Measurements from ENCODE around the gene COPRS.
"Not testable (repeated sequence)": the region's sequence is repeated elsewhere in the genome, so short reads cannot be mapped to it uniquely, and the experiment has no call there.

The COPRS gene

DNA sequence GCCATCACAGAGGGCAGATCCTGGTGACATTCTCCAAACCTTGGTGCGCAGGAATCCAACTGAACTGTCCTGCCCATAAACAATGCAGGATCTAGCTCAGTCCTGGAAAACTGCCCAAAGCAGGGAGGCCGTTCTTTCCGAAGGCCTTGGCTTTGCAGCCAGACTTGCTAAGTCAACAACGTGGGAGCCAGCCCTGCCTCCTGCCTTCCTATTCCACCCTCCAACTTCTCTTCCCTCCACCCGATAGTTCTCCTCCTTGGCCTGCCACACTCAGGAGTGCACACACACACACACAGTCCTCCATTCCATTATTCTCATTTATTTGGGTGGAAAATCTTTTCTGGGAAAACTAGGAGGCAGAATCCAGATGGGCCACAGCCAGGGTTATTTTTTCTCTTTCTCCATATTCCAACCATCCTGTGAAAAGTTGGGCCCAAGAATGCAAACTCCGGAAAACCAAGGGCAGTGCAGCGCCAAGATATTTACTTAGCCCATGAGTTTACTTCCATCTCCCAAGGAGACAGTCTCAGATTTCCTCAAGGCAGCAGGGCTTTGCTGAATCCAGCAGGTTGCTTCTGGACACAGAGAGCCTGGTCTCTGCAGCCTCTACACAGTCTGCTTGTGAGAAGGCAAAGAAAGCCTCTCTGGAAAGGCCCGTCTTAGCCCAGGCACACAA, 15.8 kb downstream of the COPRS start:
- no peak for DNase-seq

DNA sequence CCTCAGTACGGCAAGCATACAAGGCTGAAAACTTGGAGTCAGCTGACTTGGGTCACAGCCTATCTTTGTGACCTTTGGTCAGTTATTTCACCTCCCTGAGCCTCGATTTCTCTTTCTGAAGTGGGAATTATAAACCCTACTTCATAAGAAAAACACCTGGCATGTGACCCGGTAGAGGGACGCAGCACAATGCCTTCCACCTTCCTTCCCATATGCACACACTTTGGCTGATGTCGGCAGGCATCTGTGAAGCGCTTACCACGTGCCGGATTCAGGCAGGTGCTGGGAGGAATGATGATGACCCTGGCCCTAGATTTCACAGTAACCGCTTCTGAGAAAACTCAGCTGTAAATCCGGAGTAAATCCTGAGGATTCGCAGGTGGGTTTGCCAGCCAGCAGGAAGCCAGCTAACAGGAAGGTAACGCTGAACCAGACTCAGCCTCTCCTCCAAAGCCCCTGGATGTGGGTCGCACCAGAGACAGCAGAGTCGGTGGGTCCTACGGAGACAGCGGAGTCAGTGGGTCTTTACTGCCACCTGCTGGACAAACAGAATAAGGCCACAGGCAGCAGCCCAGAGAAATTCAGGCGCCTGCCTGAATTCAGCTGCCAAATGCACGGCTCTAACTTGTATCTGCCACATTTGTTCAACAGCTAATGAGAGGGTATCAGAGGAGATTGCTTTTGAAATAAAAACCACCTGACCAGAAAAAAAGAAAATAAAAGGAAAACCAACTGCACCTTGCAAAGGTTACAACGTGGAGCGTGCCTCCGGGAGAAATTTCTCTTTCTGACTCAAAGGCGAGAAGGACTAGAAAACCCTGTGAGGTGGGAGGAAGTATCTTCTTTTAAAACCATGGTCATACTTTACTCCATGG, 16.6 kb downstream of the COPRS start:
- DNase-seq: peak; percentile 48

DNA sequence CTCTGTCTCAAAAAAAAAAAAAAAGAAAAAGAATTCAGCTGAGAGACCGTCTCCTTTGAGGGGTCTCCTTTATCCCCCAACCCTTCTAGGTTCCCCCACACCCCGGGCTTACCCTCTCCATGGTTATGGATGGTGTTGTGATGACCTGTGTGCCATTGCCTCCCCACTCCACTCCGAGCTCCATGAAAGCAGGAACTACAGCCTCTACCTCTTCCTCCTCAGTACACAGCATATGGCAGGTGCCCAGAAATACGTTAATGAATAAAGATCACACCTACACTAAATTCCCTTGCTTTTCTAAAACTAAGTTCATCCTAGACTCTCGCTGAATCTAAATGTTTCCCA, 17.2 kb downstream of the COPRS start:
- no peak for DNase-seq

DNA sequence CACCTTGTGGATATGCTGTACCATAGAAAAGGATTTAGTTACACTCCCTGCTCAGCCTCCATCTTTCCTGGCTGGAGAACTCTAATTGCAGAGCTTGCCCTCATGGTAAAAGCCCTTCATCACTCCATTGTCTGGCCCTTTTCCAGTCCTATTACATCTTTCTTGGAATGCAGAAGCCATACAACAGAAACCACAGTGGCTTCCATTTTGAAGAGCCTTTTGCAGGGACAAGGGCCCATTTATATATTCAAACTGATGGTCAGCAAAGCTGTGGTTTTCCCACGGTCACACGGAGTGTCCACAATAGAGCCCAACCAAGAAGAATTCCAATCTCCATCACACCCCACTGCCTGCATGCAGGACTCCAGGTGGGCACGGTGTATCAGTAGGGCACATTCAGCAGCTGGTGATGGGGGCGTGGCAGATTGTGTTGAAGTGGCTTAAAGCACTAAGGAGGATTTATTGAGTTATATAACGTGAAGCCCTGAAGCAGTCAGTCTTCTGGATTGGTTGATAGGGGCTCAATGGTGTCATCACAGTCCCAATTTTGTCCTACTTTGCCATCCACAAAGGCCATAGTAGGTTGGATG, 20.3 kb downstream of the COPRS start:
- no peak for DNase-seq

DNA sequence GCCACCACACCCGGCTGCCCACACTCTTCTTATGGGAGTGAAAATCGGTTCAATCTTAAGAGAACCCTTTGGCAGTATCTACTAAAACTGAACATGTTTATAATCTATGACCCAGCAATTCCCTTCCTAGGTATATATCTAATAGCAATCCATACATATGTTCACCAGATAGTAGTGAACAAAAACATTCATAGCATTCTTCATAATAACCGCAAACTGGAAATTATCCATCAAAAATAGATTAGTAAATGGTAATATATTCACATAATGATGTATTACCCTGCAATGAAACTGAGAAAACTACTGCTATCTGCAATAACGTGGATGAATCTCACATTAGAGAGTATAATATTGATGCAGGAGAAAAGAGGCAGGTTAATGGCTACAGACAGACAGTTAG, 23.1 kb downstream of the COPRS start:
- DNase-seq: no peak

DNA sequence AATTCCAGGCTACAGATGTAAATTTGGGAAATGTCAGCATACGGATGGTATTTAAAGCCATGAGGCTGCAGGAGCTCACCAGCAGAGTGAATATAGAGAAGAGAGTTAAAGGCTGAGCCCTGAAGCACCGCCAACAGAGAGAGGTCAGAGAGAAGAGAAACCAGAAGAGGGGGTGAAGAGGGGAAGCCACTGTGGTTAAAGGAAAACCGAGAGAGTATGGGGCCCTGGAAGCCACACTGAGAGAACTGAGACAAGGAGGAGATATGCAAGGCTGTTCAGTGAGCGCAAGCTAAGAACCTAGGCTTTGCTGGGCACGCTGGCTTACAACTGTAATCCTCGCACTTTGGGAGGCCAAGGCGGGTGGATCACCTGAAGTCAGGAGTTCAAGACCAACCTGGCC, 24.6 kb downstream of the COPRS start:
- DNase-seq: no peak

DNA sequence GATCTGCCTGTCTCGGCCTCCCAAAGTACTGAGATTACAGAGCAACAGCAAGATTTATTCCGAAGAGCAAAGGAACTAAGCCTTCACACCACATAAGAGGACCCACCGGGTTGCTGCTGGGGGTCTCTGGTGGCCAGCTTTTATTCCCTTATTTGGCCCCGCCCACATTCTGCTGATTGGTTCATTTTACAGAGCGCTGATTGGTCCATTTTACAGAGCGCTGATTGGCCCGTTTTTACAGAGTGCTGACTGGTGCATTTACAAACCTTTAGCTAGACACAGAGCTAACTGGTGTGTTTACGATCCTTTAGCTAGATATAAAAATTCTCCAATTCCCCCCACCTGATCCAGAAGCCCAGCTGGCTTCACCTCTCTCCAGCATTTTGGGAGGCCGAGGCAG, 26.3 kb downstream of the COPRS start:
- DNase-seq: no peak

DNA sequence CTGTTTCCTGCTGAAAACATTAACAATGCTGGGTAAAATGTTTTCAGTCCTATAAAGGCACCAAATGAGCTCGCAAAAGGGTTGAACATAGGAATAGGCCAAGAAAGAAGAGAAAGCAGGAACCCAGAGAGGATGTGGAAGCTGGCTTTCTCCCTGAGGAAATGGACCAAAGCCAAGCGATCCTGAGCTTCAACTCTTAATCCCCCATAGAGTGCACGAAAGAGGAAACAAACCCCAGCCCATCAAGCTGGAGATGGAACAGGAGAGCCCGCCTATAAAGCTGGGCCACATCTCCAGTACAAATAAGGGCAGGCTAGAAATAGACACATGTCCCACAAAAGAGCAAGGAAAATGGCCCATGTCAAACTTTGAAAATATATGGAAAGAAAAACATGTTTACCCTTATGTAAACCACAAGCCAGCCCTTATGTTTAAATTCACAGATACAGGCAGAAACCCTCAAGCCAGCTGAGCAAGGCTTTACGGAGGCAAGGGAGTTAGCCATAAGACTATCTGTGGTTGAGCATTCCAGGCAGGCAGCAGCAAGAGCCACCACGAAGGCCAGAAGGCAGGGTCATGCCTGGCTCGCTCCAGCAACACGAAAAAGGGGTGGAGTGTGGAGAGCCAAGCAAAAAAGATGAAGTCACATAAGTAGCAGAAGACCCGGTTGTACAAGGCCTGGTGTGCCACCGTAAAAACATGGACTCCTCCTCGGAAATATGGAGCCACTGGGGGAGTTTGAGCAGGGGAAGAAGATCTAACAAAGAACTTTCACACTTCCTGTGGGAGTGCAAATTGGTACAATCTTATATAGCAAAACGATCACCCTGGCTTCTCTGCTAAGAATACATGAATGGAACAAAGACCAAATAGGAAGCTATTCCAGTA, 27.8 kb downstream of the COPRS start:
- no peak for DNase-seq

DNA sequence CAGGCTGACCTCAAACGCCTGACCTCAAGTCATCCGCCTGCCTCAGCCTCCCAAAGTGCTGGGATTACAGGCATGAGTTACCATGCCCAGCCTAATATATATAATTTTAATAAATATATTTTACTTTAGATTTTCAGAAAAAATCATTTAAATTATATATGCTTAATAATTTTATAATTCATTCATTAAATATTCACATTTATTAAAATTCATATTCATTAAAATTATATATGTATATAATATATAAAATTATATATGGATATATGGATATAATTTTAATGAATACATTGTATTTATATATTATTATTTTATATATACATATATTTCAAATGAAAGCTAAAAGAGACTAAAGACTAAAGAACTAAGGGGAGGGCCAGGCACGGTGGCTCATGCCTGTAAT, 29.4 kb downstream of the COPRS start:
- DNase-seq: no peak

DNA sequence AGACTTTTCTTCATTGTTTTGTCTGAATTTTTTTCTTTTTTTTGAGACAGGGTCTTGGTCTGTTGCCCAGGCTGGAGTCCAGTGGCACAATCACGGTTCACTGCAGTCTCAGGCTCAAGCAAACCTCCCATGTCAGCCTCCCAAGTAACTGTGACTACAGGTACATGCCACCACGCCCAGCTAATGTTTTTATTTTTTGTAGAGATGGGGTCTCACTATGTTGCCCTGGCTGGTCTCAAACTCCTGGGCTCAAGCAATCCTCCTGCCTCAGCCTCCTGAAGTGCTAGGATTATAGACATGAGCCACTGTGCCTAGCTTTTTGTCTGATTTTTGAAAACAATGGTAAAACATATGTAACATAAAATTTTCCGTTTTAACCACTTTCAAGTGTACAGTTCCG, 30.1 kb downstream of the COPRS start:
- DNase-seq: not testable (repeated sequence)

DNA sequence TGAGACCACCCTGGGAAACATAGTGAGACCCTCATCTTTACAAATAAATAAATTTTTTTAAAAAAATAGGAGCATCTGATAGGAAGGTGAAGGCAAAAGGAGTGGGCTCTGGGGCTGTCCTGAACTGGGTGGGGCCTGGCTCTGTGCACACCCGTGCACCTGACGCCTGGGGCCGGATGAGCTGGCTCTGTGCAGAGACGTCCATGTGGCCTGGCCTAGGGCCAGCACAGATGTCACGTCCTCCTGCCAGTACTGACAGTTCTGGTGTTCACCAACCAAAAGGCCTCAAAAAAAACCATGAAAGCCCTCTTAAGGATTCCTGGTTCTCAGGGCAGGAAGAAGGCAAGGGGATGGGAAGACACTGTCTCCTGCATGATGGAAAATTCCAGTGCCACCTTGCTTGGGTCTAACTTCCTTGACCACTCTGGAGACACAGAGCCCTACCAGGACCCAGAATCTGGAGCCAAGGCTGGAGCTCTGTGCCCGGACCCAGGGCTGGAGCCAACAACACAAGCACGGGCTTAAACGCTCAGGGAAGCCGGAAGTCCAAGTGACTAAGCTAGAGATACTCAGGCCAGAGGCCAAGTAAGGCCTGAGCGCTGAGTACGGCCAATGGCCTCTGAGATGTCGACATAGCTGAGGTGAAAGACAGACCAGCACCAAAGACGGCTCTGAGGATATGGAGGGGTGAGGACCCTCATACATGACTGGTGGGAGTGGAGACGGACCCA, 32.9 kb downstream of the COPRS start:
- DNase-seq: no peak

DNA sequence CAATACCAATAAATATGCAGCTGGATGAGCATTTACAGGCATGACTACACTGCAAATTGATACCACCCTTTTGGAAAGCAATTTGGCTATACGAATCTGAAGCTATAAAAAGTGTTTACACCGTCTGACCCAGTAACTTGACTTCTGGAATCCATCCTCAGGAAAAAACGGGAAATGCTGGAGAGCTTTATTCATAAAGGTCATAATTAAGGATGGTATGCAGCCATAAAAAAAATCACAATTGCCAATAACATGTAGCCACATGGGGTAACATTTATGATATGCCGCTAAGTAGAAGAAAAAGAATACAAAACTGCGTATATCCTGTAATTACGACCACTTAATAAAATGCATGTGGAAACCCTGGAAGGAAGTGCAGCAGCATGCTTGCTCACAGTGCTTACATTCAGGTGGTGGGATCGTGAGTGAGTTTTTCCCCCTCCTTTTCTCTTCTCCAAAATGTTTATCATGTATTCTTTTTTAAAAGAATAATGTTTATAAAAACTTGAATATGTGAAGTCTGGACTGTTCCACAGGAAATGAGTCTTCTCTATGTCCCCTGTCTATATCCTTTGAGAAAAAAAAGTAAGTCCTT, 34.2 kb downstream of the COPRS start:
- no peak for DNase-seq

DNA sequence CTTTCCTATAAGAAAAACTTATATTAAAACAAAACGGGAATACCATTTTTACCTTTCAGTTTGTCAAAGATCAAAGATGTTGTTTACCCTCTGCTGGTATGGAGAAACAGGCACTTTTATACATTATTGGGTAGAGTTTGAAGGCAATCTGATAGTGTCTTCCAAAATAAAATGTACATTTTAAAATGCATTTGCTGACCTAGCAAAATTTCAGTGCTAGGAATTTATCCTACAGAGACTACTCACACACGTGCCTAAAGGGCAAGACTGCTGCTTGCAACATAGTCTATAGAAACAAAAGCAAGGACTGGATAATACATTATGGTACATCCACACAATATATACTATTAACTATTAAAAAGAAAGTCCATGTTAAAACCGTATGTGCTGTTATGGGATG, 36.0 kb downstream of the COPRS start:
- DNase-seq: no peak

DNA sequence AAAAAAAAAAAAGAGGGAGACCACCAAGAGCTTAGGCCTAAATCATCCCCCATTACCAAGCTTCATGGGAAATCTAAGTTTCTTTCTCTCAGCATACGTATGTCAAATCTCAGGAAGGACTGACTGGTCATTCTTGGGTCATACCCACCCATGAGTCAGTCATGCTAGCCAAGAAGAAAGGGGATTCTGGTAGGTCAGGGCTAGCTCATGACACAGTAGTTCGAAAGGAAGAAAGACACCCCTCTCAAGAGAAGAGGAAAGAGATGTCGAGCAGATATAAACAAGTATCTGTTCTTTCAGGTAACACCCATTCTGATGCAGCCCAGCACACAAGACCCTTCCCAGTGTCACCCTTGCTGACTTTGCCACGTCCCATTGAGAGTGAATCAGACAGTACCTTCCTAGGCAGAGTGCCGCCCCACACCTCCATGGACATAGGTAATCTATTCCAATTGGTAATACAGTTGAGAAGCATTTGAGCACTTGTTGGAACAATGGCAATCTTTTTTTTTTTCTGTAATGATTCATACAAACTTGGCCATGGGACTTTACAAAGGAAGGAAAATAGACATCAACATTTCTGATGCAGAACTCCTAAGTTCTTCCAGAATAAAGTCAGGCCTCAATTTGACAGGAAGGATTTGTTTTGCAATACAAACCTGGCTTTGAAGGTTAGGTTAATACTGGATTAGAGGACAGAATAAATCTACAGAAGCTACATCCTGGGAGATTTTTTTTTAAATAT, 38.2 kb downstream of the COPRS start:
- DNase-seq: no peak

DNA sequence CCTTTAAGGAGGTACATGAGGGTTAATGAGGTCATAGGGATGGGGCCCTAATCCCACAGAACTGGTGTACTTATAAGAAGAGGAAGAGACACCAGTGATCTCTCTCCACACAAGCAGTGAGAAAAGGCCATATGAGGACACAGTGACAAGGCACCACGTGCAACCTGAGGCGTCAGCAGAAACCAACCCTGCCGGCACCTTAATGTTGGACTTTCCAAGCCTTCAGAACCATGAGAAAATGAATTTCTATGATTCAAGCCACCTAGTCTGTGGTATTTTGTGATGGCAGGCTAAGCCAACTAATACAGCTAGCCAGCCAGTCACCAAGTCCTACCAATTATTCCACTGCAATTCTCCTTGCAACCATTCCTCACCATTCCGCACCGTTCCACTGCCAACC, 39.5 kb downstream of the COPRS start:
- no peak for DNase-seq

DNA sequence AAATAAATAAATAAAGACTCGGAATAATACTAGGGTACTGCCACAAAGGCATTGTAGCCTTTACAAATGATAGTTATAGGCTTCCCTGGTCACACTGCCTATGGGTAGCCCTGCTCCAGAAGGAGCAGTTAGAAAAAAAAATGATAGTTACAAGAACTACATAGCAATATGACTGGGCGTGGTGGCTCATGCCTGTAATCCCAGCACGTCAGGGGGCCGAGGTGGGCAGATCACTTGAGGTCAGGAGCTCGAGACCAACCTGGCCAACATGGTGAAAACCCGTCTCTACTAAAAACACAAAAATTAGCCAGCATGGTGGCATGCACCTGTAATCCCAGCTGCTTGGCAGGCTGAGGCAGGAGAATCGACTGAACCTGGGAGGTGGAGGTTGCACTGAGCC, 40.2 kb downstream of the COPRS start:
- DNase-seq: not testable (repeated sequence)

DNA sequence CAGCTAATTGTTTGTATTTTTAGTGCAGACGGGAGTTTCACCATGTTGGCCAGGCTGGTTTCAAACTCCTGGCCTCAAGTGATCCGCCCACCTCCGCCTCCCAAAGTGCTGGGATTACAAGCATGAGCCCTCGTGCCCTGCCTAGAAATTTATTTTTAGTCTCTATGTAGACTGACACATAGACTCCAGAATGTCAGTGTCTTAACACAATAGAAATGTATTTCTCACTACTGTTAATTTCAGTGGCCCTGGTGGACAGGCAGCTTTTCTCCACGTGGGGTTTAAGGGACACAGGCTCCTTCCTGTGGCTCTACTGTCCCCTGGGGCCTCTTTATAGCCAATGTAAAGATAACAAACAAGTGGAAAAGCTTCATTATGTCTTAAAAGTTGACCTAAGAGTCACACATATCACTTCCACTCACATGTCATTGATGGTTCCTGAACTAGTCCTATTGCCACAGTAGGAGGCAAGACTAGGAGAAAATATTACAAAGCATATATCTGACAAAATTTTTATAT, 43.8 kb downstream of the COPRS start:
- DNase-seq: no peak

DNA sequence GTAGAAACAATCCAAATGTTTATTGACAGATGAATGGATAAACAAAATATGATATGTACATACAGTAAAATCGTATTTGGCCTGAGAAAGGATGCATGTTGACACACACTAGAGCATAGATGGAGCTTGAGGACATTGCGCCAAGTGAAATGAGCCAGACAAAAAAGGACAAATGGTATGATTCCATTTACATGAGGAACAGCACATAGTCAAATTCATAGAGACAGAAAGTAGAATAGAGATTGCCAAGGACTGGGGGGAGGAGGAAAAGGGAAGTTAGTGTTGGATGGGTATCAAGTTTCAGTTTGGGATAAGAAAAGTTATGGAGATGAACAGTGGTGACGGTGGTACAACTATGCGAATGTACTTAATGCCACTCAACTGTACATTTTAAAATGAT, 47.9 kb downstream of the COPRS start:
- DNase-seq: no peak

DNA sequence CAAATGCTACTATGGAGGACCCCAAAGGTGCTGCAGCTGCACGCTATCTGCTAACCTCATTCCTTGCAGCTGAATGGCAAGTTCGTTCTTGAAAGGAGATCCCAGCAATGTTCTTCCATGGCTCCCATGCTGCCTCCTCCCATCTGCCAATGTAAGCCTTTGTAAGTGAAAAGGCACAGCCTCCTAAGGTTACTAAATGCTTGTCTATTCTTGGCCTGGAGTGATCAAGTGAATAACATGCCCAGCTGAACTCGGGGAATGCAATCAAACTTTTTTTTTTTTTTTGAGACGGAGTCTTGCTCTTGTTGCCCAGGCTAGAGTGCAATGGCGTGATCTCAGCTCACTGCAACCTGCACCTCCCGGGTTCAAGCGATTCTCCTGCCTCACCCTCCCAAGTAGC, 49.2 kb downstream of the COPRS start:
- not testable (repeated sequence) for DNase-seq

DNA sequence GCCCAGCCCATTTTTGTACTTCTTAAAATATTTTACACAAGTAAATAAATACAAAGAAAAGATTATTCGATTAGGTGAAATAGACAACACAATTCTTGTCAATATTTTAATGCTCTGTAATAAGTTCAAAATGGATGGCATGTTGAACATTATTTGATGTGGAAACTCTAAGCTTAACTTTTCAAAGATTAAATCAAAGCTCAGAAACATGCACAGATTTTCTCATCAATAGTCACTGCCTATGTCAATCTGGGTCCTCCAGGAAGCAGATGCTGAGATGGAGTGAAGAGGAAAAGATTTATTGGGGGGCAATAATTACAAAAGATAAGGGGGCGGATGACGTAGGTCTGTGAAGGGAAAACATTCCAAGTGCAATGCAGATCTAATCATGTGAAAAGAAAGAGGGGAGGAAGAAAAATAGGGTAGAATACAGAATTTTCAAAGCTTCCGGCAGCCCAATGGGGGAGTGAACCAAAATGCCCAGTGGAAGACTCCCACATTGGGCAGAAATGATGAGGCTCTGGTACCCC, 50.5 kb downstream of the COPRS start:
- DNase-seq: no peak

DNA sequence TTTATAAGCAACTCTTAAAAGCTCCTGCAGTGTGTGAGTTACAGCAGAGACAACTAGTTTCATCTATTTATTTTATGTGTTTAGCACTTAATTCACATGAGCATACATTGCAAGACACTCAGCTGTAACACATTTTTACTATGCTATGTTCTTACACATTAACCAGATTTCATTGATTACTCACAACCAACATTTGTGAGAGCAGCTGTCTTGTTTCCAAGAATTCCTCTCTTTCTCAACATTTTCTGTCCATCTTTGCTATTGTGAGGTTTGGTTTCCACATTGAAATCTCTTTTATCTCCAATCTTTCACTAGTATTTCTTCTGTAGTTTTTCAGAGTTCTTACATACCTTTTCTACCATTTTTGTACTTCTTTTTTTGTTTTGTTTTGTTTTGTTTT, 51.2 kb downstream of the COPRS start:
- no peak for DNase-seq
